Prostate gland (tissue), 2 donors: ENCODE measurements around the gene UBXN2A.

Experiments used
- CTCF ChIP-seq, 4 experiments: fragments of 200-600 bp in 2 of 4; fragments of 450-650 bp in 2 of 4; sonication (generic) in 2 of 4; IDR thresholded peaks; 1 replicate in 3 of 4; 2 replicates in 1 of 4; pipeline ENCODE4 v1.5.1; 2016 to 2019; ENCODE audit warnings: antibody characterized with exemption in 4 of 4, mild to moderate bottlenecking in 2 of 4, moderate library complexity in 2 of 4
- POLR2A ChIP-seq: fragments of 450-650 bp; IDR thresholded peaks from one replicate; pipeline ENCODE4 v1.6.1; 2016; ENCODE audit warnings: antibody characterized with exemption, mild to moderate bottlenecking
- POLR2AphosphoS5 ChIP-seq: sonication (generic); formaldehyde crosslinking; IDR thresholded peaks from one replicate; pipeline ENCODE4 v1.6.1; 2017; ENCODE audit warnings: antibody characterized with exemption

- TF ChIP-seq CTCF (IDR thresholded peaks at IDR 0.05) (no peak), POLR2A (no peak), POLR2AphosphoS5 (no peak)
These were observed 72.4 kb downstream of the UBXN2A start for GRCh38 chr2:24012521-24013188.
